WERI-Rb-1 (cell line): ENCODE data around the gene MLF2.

Experiments used
- DNase-seq: peaks from one replicate; pipeline ENCODE4 v3.0.0-alpha.2; 2020
- H3K27ac ChIP-seq: fragments of 250-450 bp; sonication (Bioruptor Pico); 2 replicates; pipeline ENCODE4 v1.5.1; 2020; ENCODE audit warnings: mild to moderate bottlenecking, moderate library complexity
- H3K27me3 ChIP-seq: fragments of 250-450 bp; sonication (Bioruptor Pico); 2 replicates; pipeline ENCODE4 v1.5.1; 2021; ENCODE audit warnings: mild to moderate bottlenecking, low read depth, moderate library complexity; ENCODE audit not compliant: insufficient read depth, severe bottlenecking
- H3K36me3 ChIP-seq: fragments of 250-450 bp; sonication (Bioruptor Pico); 2 replicates; pipeline ENCODE4 v1.5.1; 2020; ENCODE audit warnings: mild to moderate bottlenecking, moderate library complexity
- H3K4me3 ChIP-seq: 2 replicates; pipeline ENCODE4 v1.5.1; 2011; ENCODE audit warnings: low read depth, mild to moderate bottlenecking, control low read depth, low read length
- H3K9me3 ChIP-seq: fragments of 250-450 bp; sonication (Bioruptor Pico); 2 replicates; pipeline ENCODE4 v1.5.1; 2021; ENCODE audit warnings: mild to moderate bottlenecking, moderate library complexity; ENCODE audit not compliant: severe bottlenecking
- TF ChIP-seq, protein P1 (sequence below): IDR thresholded peaks from 2 replicates; pipeline ENCODE4 v1.5.1; 2011; ENCODE audit warnings: low read depth, mild to moderate bottlenecking, control low read depth, inconsistent platforms, low read length

Gene MLF2

DNA sequence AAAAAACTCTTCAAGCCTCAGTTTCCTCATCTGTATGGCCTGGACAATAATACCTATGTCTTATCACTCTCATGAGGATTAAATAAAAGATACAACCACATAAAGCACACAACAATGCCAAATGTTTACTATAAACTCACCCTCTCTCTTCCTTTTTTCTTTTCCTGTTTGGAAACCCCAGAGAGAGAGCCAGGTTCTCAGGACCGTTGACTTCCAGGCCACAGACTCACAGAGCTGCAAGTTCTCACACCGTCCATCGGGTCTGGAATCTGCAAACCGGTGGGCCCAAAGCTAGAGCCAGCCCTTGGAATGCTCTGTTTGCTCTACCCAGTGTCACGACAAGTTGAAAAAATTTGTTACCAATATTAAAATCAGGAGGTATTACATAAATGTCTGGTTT, 31.8 kb upstream of the MLF2 start:
- Histone ChIP-seq H3K27me3 (no peaks in the 10 kb centered on the region), H3K36me3 (no peaks in the 10 kb centered on the region), H3K4me3 (no peak overlapping the region), H3K27ac (no peak overlapping the region), H3K9me3 (no peaks in the 10 kb centered on the region)
- TF ChIP-seq, protein P1, sequence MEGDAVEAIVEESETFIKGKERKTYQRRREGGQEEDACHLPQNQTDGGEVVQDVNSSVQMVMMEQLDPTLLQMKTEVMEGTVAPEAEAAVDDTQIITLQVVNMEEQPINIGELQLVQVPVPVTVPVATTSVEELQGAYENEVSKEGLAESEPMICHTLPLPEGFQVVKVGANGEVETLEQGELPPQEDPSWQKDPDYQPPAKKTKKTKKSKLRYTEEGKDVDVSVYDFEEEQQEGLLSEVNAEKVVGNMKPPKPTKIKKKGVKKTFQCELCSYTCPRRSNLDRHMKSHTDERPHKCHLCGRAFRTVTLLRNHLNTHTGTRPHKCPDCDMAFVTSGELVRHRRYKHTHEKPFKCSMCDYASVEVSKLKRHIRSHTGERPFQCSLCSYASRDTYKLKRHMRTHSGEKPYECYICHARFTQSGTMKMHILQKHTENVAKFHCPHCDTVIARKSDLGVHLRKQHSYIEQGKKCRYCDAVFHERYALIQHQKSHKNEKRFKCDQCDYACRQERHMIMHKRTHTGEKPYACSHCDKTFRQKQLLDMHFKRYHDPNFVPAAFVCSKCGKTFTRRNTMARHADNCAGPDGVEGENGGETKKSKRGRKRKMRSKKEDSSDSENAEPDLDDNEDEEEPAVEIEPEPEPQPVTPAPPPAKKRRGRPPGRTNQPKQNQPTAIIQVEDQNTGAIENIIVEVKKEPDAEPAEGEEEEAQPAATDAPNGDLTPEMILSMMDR = no peak
- no peak for DNase-seq

DNA sequence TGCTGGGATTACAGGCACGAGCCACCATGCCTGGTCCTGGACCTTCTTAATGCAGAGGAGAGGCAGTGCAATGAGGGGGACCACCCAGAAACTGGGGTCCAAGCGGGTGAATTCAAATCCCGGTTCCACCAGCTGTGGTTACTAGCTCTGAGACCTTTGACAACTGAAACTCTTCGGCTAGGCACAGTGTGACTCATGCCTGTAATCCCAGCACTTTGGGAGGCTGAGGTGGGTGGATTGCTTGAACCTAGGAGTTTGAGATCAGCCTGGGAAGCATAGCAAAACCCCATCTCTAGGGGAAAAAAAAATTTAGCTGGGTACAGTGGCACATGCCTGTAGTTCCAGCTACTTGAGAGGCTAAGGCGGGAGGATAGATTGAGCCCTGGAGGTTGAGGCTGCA, 31.4 kb upstream of the MLF2 start:
- Histone ChIP-seq H3K27me3 (no peaks in the 10 kb centered on the region), H3K36me3 (no peaks in the 10 kb centered on the region), H3K4me3 (no peak overlapping the region), H3K27ac (no peak overlapping the region), H3K9me3 (no peaks in the 10 kb centered on the region)
- TF ChIP-seq, protein P1 = no peak
- DNase-seq = no peak

GRCh38 chr12:6783828-6784227, 30.9 kb upstream of the MLF2 start:
- Histone ChIP-seq H3K36me3 (no peaks in the 10 kb centered on the region), H3K27me3 (no peaks in the 10 kb centered on the region), H3K4me3 (no peak overlapping the region), H3K9me3 (no peaks in the 10 kb centered on the region), H3K27ac (no peak overlapping the region)
- DNase-seq = no peak
- TF ChIP-seq, protein P1 = no peak

GRCh38 chr12:6782850-6783566, 30.1 kb upstream of the MLF2 start:
- TF ChIP-seq, protein P1 = no peak
- Histone ChIP-seq H3K27ac (no peak overlapping the region), H3K9me3 (no peaks in the 10 kb centered on the region), H3K36me3 (peaks cover 4% of the 10 kb centered on the region), H3K27me3 (no peaks in the 10 kb centered on the region), H3K4me3 (no peak overlapping the region)
- DNase-seq = no peak

DNA sequence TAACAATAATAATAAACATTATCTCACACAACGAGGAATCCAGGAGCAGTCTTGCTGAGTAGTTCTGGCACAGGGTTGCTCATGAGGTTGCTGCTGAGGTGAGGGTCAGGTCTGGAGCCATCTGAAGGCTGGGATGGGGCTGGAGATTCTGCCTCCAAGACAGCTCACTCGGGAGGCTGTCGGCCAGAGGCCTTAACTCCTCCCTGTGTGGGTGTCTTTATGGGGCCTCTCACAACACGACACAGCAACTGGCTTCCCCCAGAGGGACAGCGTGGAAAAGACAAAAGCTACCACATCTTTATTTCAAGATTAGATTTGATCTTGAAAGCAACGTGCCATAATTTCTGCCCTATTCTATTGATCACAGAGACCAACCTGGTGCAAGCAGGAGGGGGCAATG, 29.2 kb upstream of the MLF2 start:
- no peak overlapping the region for H3K27ac ChIP-seq
- DNase-seq = no peak

More for the DNA sequence above, 29.2 kb upstream of the MLF2 start:
- peaks cover 13% of the 10 kb centered on the region for H3K36me3 ChIP-seq
- H3K4me3 ChIP-seq = no peak overlapping the region
- H3K27me3 ChIP-seq = no peaks in the 10 kb centered on the region
- TF ChIP-seq, protein P1 = no peak
- H3K9me3 ChIP-seq = no peaks in the 10 kb centered on the region
